Cortex of kidney (tissue), 1 donor: Measurements from ENCODE around the gene HNRNPUL1.
A peak's percentile ranks its signal among the peaks of the same experiment; 100 is the strongest.
"Not testable (repeated sequence)": the region's sequence is repeated elsewhere in the genome, so short reads cannot be mapped to it uniquely, and the experiment has no call there.

ENCODE experiments used
- DNase-seq: peaks from one replicate; lab custom pipeline; 2025; lab: John Stamatoyannopoulos, UW

HNRNPUL1 gene

DNA sequence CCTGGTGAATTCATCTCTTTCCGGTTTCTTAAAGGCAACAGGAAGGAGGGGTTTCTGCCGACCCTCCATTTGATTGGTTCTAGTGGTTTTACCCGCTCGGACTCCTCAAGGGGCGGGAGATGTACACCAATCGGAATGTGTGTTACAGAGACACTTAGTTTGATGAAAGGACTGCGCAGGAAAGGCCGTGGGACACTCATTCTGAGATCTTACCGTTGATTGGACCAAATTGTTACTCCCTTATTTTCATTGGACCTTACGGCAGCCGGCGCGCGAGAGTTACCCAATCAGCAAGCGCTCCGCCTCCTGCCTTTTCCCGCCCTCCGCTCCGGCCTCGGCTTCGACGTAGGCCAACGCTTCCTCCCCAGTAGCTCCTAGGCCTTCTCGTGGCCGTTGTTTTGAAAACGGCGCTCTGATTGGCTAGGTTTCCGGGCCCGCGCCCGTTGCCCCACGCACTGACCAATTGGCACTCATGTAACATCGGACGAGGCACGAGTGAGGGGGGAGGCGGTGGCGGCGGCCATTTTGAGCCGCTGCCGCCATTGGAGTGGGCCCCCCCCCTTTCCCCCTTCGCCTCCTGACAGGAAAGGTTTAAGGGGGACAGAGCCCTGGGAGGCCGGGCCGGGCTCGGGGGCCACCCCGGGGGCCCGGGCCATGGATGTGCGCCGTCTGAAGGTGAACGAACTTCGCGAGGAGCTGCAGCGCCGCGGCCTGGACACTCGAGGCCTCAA, at the start of gene HNRNPUL1:
TSS of gene HNRNPUL1 (plus strand) at position 523 of the 731 bp plus-strand sequence. CDS start at position 655, 132 bp downstream.
- peak; percentile 83 for DNase-seq

DNA sequence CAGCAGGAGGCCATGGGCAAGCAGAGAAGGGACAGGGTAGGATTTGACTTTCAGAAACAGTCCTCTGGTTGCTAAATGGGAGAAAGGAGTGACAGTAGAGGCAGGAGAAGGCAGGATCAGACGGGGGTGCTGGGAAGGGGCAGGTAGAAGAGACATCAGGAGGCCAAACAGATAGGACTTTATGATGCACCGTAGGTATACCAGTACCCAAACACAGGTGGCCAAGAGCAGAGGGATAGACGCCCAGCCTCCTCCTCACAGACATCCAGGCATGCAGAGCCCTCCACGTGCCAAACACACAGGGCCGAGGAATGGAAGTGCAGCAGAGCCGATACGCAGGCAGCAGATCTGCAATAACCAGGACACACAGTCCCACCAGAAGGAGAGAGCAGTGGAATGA, 46.4 kb upstream of the HNRNPUL1 start:
- no peak for DNase-seq

DNA sequence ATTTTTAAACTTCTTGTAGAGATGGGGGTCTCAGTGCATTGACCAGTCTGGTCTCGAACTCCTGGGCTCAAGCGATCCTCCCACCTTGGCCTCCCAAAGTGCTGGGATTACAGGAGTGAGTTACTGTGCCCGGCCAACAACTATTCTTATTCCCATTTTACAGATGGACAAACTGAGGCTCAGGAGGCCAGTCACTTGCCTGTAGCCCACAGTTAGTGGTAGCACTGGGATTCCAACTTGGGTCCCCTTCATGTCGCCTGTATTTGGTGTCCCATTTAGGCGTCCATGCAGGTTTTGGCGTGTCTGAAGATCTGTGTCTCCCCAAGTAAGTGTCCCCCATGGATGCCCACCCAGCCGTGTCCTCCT, 45.9 kb upstream of the HNRNPUL1 start:
- DNase-seq = no peak

DNA sequence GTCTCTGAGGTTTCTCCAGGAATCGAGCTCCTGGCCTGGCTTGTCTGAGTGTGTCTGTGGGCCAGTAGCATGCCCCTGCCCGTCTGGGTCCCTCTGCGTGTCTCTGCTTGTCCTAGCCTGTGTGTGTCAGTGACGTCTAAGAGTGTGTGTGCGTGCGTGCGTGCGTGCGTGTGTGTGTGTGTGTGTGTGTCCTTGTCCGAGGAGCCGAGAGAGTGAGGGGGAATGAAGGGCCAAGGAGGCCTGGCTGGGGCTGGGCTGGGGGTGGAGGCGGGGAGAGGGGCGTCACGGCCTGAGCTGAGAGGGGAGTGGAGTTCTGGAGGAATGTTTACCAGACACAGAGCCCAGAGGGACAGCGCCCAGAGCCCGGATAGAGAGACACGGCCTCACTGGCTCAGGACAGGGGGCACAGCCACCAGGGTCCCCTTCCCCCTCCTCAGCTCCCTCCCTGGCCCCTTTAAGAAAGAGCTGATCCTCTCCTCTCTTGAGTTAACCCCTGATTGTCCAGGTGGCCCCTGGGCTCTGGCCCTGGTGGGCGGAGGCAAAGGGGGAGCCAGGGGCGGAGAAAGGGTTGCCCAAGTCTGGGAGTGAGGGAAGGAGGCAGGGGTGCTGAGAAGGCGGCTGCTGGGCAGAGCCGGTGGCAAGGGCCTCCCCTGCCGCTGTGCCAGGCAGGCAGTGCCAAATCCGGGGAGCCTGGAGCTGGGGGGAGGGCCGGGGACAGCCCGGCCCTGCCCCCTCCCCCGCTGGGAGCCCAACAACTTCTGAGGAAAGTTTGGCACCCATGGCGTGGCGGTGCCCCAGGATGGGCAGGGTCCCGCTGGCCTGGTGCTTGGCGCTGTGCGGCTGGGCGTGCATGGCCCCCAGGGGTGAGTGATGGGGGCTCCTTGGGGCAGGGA, 45.3 kb upstream of the HNRNPUL1 start, which contains the start of gene AXL:
TSS of gene AXL (plus strand) at position 609 of the 893 bp plus-strand sequence. CDS start at position 779, 170 bp downstream.
- no peak for DNase-seq

DNA sequence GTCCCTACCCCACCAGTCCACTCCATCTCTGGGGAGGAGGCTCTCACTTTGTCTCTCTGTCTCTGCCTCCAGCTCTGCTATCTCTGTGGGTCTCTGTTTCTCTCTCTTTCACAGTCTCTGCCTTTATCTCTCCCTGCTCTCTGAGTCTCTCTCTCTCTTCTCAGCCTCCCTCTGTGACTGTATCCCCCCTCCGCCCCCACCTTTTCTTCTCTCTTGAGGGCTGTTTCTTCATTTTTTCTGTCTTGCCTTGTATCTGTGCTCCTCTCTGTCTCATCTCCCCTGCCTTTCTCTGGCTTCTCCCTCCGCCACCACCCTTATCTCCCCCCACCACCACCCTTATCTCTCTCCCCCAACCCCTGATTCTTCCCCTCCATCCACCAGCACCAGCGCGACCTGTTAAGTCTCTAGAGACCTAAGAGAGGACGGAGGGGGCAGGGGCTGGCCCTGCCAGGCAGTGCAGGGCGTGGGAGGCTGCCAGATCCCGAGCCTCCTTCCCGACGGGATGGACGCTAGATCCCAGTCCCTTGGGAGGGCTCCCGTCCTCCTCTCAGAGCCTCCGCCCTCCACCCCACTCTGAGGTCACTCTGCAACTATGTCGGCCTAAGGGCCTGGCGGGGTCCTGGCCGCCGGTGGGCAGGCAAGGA, 44.1 kb upstream of the HNRNPUL1 start:
- DNase-seq = no peak

DNA sequence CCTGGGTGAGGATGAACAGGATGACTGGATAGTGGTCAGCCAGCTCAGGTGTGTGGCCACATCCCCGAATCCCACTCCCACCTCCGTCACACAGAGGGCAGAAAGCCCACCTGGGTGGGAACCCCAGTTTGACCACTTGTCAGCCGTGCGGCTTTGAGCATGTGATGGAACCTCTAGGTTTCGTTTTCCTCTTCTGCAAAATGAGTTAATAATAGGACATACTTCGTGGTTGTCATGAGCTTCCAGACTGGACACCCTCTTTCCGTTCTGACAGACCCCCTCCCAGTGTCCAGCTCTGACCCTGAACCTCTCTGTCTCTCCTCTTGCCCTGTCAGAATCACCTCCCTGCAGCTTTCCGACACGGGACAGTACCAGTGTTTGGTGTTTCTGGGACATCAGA, 43.4 kb upstream of the HNRNPUL1 start:
- no peak for DNase-seq

DNA sequence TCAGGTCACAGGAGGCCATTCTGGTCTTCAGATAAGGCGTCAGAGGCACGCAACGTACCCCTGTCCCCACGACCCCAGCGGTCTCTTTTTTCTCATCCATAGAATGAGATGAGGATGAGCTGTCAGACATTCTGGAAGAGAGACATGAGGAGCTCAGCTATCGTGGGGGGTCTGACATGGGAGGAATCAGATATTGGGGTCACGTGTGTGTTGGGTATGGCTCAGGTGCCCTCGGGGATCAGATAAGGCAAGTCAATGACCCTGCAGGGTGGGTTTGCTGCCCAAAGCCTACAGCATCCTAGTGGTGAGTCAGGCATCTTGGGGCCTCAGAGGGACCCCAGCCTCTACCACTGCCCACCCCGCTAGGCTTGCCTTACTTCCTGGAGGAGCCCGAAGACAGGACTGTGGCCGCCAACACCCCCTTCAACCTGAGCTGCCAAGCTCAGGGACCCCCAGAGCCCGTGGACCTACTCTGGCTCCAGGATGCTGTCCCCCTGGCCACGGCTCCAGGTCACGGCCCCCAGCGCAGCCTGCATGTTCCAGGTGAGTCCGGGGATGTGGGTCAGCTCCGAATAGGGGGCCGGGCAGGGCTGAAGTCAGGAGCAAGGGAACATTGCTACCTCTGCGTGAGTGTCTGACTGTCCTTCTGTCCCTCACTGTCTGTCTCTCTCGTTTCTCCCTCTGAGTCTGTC, 42.5 kb upstream of the HNRNPUL1 start:
- no peak for DNase-seq

DNA sequence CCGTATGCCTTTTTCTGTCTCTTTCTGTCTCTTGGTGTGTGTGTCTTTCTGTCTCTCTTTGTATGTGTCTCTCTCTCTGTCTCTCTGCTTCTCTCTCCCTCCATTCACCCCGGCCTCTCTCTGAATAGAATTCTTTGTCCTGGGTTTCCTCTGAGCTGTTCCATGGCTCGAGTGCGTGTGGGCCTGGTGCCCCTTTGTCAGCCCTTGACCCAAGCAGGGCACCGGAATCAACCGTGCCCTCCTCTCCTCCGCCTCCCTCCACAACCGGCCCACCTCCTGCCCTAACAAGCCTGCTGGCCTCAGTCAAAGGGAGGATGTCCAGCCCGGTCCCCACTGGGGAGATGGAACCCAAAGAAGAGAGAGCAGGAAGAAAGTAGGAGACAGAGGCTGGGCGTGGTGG, 41.9 kb upstream of the HNRNPUL1 start:
- DNase-seq = no peak

DNA sequence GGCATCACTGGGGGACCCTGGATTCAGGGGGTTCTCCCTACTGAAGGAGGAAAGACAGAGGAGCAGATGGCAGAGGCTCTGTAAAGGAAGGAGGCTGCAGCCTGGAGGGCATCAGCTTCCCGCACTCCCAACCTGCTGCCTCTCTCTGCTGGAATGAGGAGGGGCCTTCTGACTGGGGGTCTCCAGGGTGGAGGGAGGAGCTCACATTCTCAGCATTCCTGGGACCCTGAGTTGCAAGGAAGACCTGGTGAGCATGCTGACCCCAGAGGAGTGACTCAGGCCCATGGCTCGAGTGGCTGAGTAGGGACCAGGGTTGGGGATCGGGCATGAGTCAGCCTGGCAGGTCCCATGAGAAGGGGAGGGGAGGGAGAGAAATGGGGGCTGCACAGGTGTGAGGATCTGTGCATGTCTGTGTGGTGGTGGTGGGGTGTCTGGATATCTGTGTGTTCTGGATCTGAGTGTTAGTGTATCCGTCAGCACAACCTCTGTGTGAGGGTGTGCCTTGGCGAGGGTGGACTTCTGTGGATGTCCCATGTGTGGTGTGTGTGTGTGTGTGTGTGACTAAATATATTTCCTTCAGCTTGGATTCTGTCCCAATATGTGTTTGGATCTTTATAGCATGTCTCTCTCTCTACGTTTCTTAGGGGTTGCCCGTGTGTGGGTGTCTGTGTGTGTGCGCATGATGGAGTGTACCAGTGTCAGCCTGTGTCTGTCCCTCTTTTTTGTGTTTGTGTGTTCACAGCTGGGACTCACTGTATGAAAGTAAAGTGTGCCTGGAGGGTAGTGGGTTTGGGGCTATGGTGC, 40.5 kb upstream of the HNRNPUL1 start:
- no peak for DNase-seq

DNA sequence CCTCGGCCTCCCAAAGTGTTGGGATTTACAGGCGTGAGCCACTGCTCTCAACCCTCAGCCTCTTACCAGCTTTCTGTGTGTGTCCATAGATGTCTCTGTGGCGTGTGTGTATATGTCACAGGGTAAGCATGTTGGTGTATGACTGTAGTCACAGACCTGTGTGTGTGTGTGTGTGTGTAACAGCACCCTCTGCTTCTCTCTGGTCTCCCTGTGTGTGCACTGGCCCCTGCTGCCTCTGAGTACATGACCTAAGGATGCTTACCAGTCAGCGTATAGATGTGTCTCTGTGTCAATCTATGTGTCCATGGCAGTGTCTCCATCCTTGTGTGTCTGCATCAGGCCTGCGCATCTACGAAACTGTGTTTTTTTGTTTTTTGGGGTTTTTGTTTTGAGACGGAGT, 39.5 kb upstream of the HNRNPUL1 start:
- no peak for DNase-seq

DNA sequence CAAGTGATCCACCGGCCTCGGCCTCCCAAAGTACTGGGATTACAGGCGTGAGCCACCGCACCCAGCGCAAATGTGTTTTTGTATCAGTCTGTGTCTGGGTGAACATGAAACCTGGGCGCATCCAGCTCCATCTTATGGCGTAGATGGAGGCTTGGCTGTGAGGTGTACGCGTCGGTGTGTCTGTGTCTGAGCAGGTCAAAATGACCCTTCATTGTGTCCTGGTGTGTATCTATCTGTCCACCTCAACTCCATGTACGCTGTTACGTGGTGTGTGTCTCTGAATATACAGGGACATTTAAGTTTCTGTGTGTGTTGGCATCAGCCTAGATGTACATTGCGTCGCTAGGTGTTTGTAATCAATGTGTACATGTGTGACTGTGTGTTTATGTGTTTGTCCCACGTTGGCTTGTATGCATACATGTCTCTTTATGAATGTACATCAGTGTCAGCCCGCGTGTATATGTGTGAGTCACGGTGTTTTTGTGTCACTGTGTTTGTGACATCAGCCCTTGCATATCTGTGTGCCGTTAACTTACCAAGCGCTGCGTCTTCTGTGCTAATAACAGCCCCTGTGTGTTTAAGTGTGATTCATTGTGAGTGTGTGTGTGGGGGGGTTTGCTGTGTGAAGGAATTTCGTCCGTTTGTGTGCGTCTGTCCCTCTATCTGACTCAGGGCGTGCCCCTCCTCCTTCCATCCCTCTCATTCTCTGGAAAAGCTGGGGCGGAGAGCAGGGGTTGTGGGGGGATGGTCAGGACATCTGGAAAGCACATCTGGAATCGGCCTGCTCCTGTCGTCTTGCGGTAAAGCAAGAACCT, 38.7 kb upstream of the HNRNPUL1 start:
- DNase-seq = no peak

DNA sequence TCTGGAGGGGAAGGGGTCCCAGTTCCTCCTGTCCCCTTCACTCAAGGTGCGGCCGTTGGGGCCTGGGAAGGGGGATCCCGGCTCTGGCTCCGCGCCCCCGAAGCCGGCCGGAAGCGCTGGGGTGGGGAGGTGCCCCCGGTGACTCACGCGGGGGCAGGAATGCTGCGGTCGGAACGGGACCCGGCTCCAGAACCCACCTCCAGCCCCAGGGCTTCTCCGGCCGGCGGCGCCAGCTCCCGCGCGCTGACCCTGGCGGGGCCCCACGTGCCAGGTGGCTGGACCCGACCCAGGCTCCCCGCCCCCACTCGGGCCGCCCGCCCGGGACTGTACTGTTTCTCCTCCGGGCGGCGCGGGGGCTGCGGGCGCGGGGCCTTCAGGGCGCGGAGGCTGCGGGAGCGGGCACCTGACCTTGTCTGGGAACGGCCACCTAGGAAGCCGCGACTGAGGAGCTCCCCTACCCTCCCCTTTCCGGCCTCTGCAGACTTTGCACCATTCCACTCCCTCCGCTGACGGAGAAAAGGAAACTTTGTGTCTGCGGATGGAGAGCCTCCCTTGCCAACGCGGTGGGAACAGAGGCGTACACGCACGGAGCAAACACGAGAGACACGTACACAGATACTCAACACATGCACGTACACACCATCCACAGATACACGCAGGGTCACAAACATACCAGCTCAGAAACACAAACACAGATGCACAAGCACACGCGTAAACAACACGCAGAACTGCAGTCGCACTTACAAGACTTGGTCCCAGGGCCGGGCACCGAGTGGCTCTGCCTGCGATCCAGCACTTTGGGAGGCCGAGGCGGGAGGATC, 37.9 kb upstream of the HNRNPUL1 start:
- no peak for DNase-seq

DNA sequence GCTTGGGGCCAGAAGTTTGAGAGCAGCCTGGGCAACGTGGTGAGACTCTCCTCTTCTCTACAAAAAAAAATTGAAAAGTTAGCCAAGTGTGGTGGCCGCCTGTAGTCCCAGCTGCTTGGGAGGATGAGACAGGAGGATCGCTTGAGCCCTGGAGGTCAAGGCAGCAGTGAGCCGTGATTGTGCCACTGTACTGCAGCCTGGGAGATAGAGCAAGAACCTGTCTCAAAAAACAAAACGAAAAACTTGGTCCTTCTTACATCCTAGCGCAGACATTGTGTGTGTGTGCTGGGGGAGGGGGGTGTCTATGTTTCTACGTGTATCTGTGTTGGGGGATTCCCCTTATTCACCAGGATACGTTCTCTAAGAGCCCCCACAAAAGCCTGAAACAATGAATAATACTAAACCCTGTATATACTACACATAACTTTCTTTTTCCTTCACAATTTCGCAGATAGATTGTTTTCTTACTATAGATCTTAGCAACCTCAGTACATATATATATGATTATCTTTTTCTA, 37.2 kb upstream of the HNRNPUL1 start:
- no peak for DNase-seq

DNA sequence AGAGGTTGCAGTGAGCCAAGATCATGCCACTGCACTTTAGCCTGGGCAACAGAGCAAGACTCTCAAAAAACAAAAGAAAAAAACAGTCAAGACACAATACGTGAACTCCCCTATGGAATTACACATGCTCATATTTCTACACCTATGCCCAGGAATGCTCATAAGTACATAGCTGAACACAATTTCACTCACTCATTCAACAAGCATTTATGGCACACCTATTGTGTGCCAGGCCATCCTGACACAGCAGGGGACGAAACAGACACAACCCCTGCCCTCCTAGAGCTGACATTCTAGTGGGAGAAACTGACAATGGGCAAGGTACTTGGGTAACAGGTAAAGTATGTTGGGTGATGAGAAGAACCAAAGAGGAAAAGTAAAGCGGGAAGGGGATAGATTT, 35.7 kb upstream of the HNRNPUL1 start:
- DNase-seq = no peak

DNA sequence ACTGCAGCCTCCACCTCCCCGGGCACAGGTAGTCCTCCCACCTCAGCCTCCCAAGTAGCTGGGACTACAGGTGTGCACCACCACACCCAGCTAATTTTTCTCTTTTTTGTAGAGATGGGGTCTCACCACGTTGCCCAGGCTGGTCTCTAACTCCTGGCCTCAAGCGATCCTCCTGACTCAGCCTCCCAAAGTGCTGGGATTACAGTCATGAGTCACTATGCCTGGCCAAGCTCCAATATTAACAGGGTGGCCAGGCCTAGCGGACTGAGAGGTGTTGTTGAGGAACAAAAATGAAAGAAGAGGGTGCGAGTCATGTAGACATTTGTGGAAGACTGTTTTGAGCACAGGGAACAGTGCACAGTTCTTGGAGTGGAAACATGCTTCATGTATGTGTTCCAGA, 34.8 kb upstream of the HNRNPUL1 start:
- DNase-seq = not testable (repeated sequence)

DNA sequence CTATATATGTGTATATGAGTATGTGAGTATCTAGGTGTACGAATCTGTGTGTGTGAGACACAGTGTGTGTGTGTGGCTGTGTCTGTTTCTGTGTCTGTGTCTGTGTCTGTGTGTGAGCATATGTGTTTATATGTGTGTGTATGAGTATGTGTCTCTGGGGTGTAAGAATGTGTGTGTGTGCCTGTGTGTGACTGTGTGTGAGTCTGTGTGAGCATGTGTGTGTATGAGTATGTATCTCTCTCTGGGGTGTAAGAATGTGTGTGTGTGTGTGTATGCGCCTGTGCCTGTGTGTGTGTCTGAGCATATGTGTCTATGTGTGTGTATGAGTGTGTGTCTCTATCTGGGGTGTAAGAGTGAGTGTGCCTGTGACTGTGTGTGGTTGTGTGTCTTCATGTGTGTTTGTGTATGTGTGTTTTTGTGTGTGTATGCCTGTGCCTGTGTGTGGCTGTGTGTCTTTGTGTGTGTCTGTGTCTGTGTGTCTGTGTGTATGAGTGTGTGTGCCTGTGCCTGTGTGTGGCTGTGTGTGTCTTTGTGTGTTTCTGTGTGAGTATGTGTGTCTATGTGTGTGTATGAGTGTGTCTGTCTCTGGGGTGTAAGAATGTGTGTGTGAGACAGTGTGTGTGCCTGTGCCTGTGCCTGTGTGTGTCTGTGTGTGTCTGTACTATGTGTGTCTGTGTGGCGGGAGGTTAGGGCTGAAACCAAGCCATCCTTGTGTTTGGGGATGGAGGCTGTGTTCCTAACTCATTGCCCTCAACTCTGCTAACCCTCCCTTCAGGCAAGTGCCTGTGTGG, 33.9 kb upstream of the HNRNPUL1 start:
- DNase-seq = no peak

DNA sequence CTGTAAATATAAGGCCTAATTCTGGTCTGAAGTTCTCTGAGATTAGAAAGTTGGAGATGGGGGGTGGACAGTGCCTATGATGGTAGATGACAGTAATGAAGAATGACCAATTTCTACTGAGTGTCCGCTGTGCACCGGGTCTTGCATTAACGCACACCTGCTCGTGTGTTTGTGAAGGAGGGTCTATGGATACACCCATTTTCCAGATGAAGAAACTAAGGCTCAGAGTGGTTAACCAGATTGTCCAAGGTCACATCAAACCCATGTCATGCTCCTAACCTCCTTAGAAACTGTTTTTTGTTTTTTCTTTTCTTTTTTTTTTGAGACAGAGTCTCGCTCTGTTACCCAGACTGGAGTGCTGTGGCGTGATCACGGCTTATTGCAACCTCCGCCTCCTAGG, 31.5 kb upstream of the HNRNPUL1 start:
- no peak for DNase-seq

DNA sequence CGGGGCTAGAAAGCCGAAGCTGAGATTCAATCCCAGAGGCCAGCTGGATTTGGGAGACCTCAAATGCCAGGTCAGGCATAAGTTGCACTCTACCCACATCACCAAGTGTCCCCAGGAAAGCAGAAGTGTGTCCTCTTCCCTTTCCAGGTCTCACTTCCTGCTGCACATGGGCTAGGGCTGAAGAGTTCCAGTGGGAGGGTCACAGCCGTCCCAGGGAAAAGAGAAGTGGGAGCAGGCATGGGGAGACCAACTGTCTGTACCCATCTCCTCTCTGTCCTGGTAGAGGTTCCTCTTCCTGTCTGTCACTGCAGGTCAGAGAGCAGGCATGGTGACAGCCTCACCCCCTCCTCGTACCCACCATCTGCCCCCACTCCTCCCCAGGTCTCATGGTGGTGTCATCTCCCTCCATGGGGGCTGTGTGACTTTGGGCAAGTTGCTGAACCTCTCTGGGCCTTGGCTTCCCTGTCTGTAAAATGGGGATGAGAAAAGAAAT, 30.4 kb upstream of the HNRNPUL1 start:
- no peak for DNase-seq
